Bronchial epithelial cell (primary cell): ENCODE results near the gene CAP1. TPM values are rescaled to one million over a fixed set of nuclear protein-coding genes. Genes with fewer than 3 reads are reported as not detected.

Experiments
- DNase-seq: peaks from one replicate; pipeline ENCODE4 v3.0.0-alpha.2; 2010; ENCODE audit warnings: low read depth
- FAIRE-seq: peaks from 2 replicates; lab custom pipeline; 2011; peaks lifted over from hg19 to GRCh38; lab: Jason Lieb, UNC
- H3K27me3 ChIP-seq: 2 replicates; pipeline ENCODE4 v1.5.1; 2011; ENCODE audit warnings: low read length; ENCODE audit not compliant: control insufficient read depth, insufficient read depth
- H3K36me3 ChIP-seq: 2 replicates; pipeline ENCODE4 v1.5.1; 2011; ENCODE audit warnings: low read length; ENCODE audit not compliant: control insufficient read depth, insufficient read depth
- H3K4me3 ChIP-seq: 2 replicates; pipeline ENCODE4 v1.5.1; 2011; ENCODE audit warnings: mild to moderate bottlenecking, low read depth, low read length, control low read depth
- total RNA-seq: library from RNA; depleted of rRNA; stranded (reverse); fragments of >200 nt; gene quantifications from 2 replicates; pipeline ENCODE4 v1.2.1, GENCODE V29; 2014
- TF ChIP-seq, protein P1 (sequence below): IDR thresholded peaks from 2 replicates; pipeline ENCODE4 v1.5.1; 2011; ENCODE audit warnings: mild to moderate bottlenecking, moderate library complexity, low read length, control low read depth, inconsistent platforms; ENCODE audit not compliant: insufficient read depth, severe bottlenecking

Gene CAP1
- total RNA-seq, 1 donor from 2014 or later: 359 TPM

DNA sequence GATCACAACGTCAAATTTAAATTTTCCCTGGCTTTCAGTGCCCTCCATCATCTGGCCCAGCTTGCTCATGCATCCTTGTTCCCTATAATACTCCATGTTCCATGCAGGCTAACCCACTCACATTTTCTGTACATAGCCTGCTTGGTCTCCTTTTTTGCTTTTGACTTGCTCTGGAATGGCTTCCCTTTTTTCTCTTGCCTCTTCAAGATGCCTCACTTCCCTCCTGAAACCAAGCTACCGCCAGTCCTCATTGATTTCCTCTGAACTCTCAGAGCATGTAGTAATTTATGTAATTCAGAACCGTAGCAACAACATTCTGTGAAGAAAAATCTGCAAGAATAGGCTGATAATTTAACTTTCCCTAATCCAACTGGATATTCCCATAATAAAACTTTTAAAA is 10.3 kb downstream of the CAP1 start:
- no peaks in the 10 kb centered on the region for H3K36me3 ChIP-seq
- H3K27me3 ChIP-seq: no peaks in the 10 kb centered on the region
- no peak overlapping the region for H3K4me3 ChIP-seq
- FAIRE-seq (no peak), DNase-seq (no peak)
- TF ChIP-seq, protein P1, sequence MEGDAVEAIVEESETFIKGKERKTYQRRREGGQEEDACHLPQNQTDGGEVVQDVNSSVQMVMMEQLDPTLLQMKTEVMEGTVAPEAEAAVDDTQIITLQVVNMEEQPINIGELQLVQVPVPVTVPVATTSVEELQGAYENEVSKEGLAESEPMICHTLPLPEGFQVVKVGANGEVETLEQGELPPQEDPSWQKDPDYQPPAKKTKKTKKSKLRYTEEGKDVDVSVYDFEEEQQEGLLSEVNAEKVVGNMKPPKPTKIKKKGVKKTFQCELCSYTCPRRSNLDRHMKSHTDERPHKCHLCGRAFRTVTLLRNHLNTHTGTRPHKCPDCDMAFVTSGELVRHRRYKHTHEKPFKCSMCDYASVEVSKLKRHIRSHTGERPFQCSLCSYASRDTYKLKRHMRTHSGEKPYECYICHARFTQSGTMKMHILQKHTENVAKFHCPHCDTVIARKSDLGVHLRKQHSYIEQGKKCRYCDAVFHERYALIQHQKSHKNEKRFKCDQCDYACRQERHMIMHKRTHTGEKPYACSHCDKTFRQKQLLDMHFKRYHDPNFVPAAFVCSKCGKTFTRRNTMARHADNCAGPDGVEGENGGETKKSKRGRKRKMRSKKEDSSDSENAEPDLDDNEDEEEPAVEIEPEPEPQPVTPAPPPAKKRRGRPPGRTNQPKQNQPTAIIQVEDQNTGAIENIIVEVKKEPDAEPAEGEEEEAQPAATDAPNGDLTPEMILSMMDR: no peak

DNA sequence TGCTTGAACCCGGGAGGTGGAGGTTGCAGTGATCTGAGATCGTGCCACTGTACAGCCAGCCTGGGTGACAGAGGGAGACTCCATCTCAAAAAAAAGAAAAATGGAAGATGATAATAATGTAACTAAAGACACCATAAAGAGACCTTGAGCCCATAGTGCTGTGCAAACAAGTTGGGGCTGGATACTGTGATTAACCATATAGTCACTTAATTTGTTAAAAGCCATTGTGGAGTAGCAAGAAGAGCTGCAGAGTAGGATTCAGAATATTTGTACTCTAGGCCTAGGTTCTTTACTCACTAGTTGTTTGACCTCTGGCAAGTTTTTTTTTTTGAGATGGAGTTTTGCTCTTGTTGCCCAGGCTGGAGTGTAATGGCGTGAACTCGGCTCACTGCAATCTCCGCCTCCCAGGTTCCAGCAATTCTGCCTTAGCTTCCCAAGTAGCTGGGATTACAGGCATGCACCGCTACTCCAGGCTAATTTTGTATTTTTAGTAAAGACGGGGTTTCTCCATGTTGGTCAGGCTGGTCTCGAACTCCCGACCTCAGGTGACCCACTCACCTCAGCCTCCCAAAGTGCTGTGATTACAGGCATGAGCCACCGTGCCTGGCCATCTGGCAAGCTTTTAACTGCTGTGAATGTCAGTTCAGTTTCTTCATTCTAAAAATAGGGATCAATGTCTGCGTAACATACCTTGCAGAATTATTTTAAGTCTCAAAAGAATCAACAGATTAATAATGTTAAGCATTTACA is 12.8 kb downstream of the CAP1 start:
- DNase-seq (peak; percentile 83), FAIRE-seq (no peak)
- TF ChIP-seq, protein P1: no peak
- H3K36me3 ChIP-seq: peaks cover 2% of the 10 kb centered on the region
- no peak overlapping the region for H3K4me3 ChIP-seq
- H3K27me3 ChIP-seq: no peaks in the 10 kb centered on the region

DNA sequence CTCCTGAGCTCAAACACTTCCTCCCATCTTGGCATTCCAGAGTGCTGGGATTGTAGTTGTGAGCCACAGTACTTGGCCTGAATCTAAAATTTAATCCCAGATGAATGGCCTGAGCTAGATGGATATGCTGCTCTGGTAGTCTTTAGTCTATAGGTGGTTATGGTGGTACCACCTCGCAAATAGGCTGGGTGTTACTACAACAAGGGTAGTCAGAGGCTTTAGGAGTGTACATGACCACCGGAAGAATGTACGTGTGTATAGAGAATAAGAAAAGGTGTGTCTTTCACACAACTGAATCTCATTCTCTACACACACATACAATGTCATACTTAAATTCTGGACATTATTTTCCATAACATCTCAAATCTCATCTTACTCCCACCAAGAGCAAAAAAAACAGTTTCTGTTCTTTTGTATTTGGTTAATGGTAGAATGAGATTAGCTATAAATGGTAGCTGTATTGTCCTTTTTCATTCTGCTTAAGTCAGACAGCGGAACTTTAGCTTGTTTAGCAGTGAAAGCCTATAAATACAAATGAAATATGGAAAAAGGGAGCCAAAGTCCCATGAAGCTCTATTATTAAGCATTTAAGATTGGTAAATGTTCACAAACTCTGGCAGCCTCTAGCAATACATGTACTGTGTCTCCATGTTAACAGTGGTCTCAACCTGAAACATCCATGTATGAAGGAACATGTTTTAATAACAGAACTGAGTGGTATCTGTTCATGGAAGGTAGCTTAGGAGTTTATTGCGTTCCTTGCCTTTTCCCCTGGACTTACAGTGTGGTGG is 16.2 kb downstream of the CAP1 start:
- Histone ChIP-seq H3K27me3 (no peaks in the 10 kb centered on the region), H3K36me3 (peaks cover 9% of the 10 kb centered on the region), H3K4me3 (no peak overlapping the region)
- FAIRE-seq: no peak
- TF ChIP-seq, protein P1: no peak
- no peak for DNase-seq

DNA sequence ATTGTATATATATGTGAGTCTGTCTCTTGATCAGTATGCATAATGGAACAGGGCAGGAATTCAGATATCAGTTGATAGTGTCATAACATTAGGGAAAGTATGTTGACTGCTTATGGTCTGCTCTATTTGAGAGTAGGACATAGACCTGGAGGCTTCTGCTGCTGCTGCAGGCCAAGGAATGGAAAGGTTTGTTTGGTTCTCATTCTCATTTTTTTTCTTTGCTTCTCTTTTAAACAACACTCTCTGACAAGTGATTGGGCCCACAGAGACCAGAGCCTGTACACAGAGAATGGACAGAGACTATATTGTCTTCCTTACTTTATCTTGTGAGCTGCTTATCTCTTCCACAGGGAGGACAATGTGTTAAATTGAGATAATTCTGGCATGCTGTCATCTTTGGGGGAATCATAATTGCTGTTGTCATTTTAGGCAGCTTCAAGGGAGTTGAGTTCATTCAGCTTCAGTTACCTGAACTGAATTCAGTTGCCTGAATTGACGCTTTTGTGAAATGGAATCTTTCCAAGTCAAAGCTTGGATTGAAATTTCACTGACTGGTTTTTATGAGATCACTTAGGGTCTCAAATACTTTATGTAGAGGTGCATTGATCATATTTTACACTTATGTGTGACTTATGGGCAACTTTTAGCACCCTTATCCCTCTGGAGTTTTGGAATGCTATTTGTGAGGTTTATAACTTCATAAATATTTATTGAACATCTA is 16.9 kb downstream of the CAP1 start:
- no peak for FAIRE-seq
- Histone ChIP-seq H3K4me3 (no peak overlapping the region), H3K27me3 (no peaks in the 10 kb centered on the region), H3K36me3 (peaks cover 12% of the 10 kb centered on the region)
- DNase-seq: no peak
- TF ChIP-seq, protein P1: no peak

DNA sequence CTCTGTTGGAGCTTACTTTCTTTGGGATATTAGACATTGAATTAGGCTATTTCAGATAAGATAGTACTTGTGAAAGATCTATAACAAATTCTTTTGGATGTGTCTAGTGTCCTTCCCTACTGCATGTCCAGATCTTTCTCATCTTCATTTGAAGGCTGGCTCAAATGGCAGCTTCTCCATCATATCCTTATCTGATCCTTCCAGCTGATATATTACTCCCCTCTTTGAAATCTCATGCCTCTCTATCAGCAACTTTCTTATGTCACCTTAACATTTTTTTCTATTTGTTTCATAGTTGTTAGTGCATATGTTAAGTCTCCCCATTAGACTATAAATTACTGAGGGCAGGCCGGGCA is 17.5 kb downstream of the CAP1 start:
- TF ChIP-seq, protein P1: no peak
- FAIRE-seq (no peak), DNase-seq (no peak)
- Histone ChIP-seq H3K4me3 (no peak overlapping the region), H3K27me3 (no peaks in the 10 kb centered on the region), H3K36me3 (peaks cover 13% of the 10 kb centered on the region)
